OCI-LY3 (cell line): ENCODE data around the gene MTX3.

Experiments used
- EZH2phosphoT487 ChIP-seq: fragments of 200-600 bp; shearing (Covaris generic); IDR thresholded peaks from 2 replicates; pipeline ENCODE4 v1.6.1; 2018; ENCODE audit warnings: antibody characterized with exemption, mixed run types, low read depth
- TF ChIP-seq, protein P1 (sequence below): fragments of 200-600, 300-600 bp; sonication (generic); IDR thresholded peaks from 2 replicates; pipeline ENCODE4 v1.5.1; 2014; ENCODE audit warnings: antibody characterized with exemption, low read length, low read depth

DNA sequence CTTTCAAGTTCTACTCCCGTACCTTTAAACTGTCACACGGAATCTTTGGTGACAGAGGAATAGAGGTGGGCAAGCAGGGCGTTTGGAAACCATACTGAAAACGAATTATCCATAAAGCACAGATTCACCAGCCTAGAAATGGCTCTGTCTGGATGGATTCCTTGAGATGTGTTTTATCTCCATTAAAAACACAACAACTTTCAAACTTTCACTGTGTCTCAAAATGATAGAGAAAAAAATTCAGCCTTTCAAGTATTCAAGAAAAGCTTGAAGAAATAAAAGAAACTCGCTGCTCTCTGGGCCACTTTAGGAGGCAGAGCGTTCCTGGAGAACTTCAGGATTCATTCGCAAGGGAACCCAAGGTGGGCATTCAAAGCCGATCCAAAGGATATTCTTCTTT, 43.5 kb upstream of the MTX3 start:
- no peak for TF ChIP-seq EZH2phosphoT487
- TF ChIP-seq, protein P1, sequence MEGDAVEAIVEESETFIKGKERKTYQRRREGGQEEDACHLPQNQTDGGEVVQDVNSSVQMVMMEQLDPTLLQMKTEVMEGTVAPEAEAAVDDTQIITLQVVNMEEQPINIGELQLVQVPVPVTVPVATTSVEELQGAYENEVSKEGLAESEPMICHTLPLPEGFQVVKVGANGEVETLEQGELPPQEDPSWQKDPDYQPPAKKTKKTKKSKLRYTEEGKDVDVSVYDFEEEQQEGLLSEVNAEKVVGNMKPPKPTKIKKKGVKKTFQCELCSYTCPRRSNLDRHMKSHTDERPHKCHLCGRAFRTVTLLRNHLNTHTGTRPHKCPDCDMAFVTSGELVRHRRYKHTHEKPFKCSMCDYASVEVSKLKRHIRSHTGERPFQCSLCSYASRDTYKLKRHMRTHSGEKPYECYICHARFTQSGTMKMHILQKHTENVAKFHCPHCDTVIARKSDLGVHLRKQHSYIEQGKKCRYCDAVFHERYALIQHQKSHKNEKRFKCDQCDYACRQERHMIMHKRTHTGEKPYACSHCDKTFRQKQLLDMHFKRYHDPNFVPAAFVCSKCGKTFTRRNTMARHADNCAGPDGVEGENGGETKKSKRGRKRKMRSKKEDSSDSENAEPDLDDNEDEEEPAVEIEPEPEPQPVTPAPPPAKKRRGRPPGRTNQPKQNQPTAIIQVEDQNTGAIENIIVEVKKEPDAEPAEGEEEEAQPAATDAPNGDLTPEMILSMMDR, result no peak
